SJCRH30 (cell line): ENCODE results near the gene ATP13A4. TPM values are rescaled to one million over a fixed set of nuclear protein-coding genes. Genes with fewer than 3 reads are reported as not detected.

Experiments used
- DNase-seq, 2 experiments: peaks; one replicate each; pipeline ENCODE4 v3.0.0-alpha.2; 2015 to 2020
- H3K27ac ChIP-seq: fragments of 250-450 bp; sonication (Bioruptor Pico); 2 replicates; pipeline ENCODE4 v1.5.1; 2020; ENCODE audit warnings: mild to moderate bottlenecking, moderate library complexity
- H3K27me3 ChIP-seq: fragments of 250-450 bp; sonication (Bioruptor Pico); 2 replicates; pipeline ENCODE4 v1.5.1; 2020; ENCODE audit warnings: mild to moderate bottlenecking, moderate library complexity
- H3K36me3 ChIP-seq: fragments of 250-450 bp; sonication (Bioruptor Pico); 2 replicates; pipeline ENCODE4 v1.5.1; 2020; ENCODE audit warnings: mild to moderate bottlenecking, moderate library complexity
- H3K4me1 ChIP-seq: fragments of 250-450 bp; sonication (Bioruptor Pico); 2 replicates; pipeline ENCODE4 v1.5.1; 2020; ENCODE audit warnings: mild to moderate bottlenecking, moderate library complexity
- H3K4me3 ChIP-seq: fragments of 250-450 bp; sonication (Bioruptor Pico); 2 replicates; pipeline ENCODE4 v1.5.1; 2020; ENCODE audit warnings: mild to moderate bottlenecking, moderate library complexity
- H3K9me3 ChIP-seq: fragments of 250-450 bp; sonication (Bioruptor Pico); replicated peaks from 2 replicates; pipeline ENCODE4 v1.5.1; 2020; ENCODE audit warnings: mild to moderate bottlenecking, moderate library complexity
- total RNA-seq: library from RNA; depleted of rRNA; stranded (reverse); fragments of >200 nt; shearing (Covaris generic); gene quantifications from 2 replicates; pipeline ENCODE4 v1.2.3, GENCODE V29; 2014

ATP13A4 gene
- total RNA-seq, 1 experiment from 2014 or later, result 0.49 TPM

DNA sequence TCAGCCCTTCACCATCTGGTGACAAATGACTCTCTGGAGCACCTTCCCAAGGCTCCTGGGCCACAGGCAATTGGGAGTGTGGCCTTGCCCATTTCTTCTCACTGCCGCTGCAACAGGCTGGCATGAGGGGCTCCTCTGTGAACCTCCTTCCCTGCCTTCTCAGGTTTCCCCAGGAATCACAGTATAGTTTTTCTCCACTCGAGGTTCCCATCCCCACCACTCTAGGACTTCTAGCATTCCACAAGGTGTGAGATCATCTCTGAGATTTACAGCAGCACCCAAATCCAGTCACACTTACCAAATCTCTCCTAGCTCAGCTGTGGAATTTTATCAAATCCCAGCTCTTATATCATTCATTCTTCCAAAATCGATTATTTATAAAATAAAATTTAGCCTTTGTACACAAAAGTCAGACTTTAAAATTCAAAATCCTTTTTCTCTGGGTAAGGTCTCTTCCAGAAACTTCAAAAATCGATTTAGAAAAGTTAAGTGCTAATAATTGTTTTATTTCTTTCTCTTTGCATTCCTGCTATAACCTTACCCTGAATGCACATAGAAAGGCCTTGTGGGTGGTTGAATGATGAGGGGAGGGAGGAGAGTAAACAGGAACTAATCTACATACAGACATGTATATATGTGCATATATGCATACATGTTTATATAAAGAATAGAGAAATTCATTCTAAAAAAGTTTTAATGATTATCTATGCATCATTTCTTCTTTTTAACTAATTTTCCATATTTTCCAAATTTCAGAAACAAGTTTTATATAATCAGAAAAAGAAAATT lies 18.9 kb upstream of the ATP13A4 start:
- H3K4me1 ChIP-seq, result peaks cover 5% of the 10 kb centered on the region; the same call in 1 of the 2 replicates

DNA sequence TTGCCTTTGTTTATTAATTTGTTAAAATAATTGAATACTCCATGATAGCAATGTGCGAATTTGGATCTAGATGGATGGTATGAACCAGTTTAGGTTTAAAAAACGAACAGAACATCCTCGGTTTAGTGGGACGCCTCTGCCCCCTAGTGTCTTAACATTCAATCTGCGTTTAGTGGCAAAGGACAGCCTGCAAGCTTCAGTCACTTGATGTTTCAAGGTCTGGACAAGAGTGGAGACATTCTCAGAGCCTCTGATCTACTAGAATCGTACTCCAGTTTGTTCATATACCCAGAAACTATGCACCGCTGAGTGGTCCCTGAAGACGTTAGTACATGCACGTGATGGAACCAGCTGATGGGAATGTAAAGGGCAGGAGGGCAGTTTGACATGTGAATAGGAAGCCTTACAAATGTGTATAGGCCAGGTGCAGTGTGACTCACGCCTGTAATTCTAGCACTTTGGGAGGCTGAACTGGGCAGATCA lies 17.8 kb upstream of the ATP13A4 start:
- peak; percentile 75 to 89 for DNase-seq
- no peak overlapping the region for H3K4me3 ChIP-seq

More for the DNA sequence above, 18.9 kb upstream of the ATP13A4 start:
- H3K36me3 ChIP-seq, result no peaks in the 10 kb centered on the region
- H3K4me3 ChIP-seq, result no peak overlapping the region
- H3K27ac ChIP-seq, result peak overlapping the region; percentile 26; the same call in 1 of the 2 replicates
- H3K9me3 ChIP-seq, result no peaks in the 10 kb centered on the region
- no peaks in the 10 kb centered on the region for H3K27me3 ChIP-seq
- DNase-seq, result peak; percentile 47 to 59

DNA sequence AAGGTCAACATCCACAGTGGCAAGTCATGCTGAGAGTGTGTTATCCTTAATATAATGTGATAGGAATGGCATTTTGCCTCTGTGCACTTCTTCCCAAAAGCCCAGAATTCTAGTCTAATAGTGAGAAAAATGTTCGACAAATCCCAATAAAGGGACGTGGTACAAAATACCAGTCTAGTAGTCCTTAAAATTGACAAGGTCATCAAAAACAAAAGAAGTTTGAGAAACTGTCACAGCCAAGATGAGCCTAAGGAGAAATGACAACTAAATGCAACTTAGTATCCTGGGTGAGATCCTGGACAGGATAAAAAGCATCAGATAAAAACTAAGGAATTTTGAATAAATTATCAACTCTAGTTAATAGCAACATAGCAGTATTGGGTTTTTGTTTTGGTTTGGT lies 14.4 kb upstream of the ATP13A4 start:
- H3K36me3 ChIP-seq, result no peaks in the 10 kb centered on the region
- DNase-seq, result no peak
- no peak overlapping the region for H3K4me3 ChIP-seq
- no peaks in the 10 kb centered on the region for H3K27me3 ChIP-seq
- H3K27ac ChIP-seq, result no peak overlapping the region
- H3K9me3 ChIP-seq, result no peaks in the 10 kb centered on the region
- peaks cover 5% of the 10 kb centered on the region; the same call in 1 of the 2 replicates for H3K4me1 ChIP-seq

More for the DNA sequence above, 17.8 kb upstream of the ATP13A4 start:
- Histone ChIP-seq H3K27me3 (no peaks in the 10 kb centered on the region), H3K36me3 (no peaks in the 10 kb centered on the region), H3K27ac (no peak overlapping the region), H3K4me1 (peaks cover 5% of the 10 kb centered on the region; the same call in 1 of the 2 replicates), H3K9me3 (no peaks in the 10 kb centered on the region)

DNA sequence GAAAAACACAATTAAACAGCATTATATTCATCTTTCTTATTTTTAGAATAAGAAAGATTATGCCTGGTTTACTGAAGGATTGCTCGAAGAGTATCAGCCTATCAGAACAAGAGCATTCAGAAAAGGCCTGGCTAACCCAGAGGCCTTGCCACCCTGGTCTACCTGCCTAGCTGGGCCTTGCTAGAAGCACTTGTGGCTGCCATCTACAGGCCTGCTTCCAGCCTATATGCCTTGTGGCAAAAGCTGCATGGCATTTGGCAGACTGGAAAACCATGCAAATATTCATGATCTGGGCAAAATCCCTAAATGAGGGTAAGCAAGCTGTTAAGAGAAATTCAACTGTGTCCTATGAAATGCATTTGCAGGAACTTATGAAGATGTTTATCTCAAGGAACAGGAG lies 9.3 kb upstream of the ATP13A4 start:
- no peaks in the 10 kb centered on the region for H3K27me3 ChIP-seq
- peaks cover 8% of the 10 kb centered on the region; the same call in 1 of the 2 replicates for H3K4me1 ChIP-seq
- no peaks in the 10 kb centered on the region for H3K9me3 ChIP-seq
- no peaks in the 10 kb centered on the region for H3K36me3 ChIP-seq
- H3K4me3 ChIP-seq, result no peak overlapping the region
- no peak overlapping the region for H3K27ac ChIP-seq
- no peak for DNase-seq

DNA sequence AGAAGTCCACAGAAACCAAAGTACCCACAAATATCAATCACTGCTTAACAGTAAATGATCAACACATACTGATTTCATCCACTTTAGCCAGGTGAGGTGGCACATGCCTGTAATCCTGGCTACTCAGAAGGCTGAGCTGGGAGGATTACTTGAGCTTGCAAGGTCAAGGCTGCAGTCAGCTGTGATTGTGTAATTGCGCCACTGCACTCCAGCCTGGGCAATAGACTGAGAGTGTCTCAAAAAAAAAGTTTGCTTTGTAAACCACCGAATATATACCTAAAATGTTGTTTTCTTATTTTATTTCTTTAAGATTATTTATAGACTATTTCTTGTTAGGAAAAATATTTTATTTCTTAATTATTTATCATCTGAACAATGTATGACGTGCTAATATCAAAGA lies 8.7 kb upstream of the ATP13A4 start:
- H3K4me1 ChIP-seq, result peaks cover 8% of the 10 kb centered on the region; the same call in 1 of the 2 replicates
- no peak for DNase-seq
- no peak overlapping the region for H3K4me3 ChIP-seq
- H3K36me3 ChIP-seq, result no peaks in the 10 kb centered on the region
- no peaks in the 10 kb centered on the region for H3K27me3 ChIP-seq
- H3K9me3 ChIP-seq, result no peaks in the 10 kb centered on the region
- H3K27ac ChIP-seq, result no peak overlapping the region

DNA sequence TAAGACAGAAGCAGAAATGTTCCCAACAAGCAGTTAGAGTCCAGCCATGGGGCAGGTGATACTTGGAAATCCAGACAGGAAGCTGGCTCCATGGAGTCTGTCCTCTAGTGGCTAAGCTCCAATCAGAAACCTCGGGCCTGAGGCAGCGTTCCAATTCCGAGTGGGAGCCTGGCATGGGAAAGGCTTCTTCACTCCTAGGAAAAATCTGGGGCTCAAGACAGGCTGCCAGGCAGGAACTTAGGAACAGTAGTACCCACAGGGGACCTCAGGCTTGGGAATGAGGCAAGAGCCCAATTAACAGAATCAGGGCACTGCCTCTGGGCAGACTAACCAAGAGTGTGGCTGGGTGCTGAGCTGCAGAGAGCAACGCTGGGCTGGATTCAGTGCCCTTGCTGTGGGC lies 6.2 kb upstream of the ATP13A4 start:
- H3K36me3 ChIP-seq, result no peaks in the 10 kb centered on the region
- H3K27ac ChIP-seq, result no peak overlapping the region
- peaks cover 14% of the 10 kb centered on the region; the same call in 1 of the 2 replicates for H3K4me1 ChIP-seq
- no peaks in the 10 kb centered on the region for H3K9me3 ChIP-seq
- no peak overlapping the region for H3K4me3 ChIP-seq
- H3K27me3 ChIP-seq, result no peaks in the 10 kb centered on the region
- DNase-seq, result peak in 1 of 2 experiments; percentile 27

DNA sequence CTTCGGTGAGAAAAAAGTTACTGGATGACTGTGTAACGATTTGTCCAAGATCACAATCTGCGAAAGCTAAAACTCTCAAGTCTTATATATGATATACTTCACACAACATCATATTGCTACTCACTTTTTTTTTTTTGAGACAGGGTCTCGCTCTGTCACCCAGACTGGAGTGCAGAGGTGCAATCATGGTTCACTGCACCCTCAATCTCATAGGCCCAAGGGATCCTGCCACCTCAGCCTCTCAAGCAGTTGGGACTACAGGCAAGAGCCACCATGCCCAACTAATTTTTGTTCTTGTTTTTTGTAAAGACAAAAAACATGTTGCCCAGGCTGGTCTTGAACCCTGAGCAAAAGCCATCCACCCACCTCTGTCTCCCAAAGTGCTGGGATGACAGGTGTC lies 5.4 kb upstream of the ATP13A4 start:
- peaks cover 14% of the 10 kb centered on the region; the same call in 1 of the 2 replicates for H3K4me1 ChIP-seq
- no peak for DNase-seq
- no peak overlapping the region for H3K27ac ChIP-seq
- H3K36me3 ChIP-seq, result no peaks in the 10 kb centered on the region
- no peaks in the 10 kb centered on the region for H3K9me3 ChIP-seq
- H3K4me3 ChIP-seq, result no peak overlapping the region
- H3K27me3 ChIP-seq, result no peaks in the 10 kb centered on the region

DNA sequence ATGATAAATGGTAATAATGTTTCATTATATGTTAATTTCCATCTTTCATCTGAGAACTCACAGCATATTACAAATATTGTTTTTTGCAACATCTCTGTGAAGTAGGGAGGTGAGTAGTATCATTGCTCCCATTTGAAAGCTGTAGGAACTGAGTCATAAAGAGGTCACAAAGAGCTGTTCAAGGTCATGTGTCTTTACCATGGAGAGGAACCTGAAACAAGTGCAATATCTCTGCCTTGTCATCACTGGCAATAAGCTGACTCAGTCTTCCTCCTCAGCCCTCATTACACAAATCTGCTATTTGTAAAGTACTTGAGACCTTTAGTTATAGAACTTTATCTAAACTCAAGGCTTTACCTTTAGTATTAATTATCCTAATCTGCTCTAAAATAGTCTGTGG lies 4.4 kb upstream of the ATP13A4 start:
- Histone ChIP-seq H3K27me3 (no peaks in the 10 kb centered on the region), H3K27ac (no peak overlapping the region), H3K4me1 (peaks cover 14% of the 10 kb centered on the region; the same call in 1 of the 2 replicates), H3K36me3 (no peaks in the 10 kb centered on the region), H3K9me3 (no peaks in the 10 kb centered on the region), H3K4me3 (no peak overlapping the region)
- DNase-seq, result no peak

DNA sequence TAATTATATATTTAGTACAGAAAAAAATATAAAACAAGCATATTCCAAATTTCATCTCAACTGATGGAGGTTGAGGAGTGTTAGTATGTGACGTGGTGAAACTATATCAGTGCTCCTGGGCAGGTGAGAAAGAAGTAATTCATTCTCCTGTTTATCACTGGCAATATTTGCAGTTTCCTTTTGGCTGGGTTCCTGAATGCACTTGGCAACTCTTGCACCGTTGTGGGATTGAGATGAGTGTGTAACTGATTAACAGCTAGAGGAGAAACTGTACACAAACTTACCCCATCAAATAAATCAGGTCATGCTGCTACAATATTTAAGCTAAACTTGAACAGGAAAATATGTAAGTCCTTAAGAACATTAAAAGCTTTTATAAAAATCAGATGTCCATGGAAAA lies 2.1 kb upstream of the ATP13A4 start:
- H3K9me3 ChIP-seq, result no peaks in the 10 kb centered on the region
- H3K27ac ChIP-seq, result no peak overlapping the region
- no peaks in the 10 kb centered on the region for H3K36me3 ChIP-seq
- no peak for DNase-seq
- no peaks in the 10 kb centered on the region for H3K27me3 ChIP-seq
- H3K4me1 ChIP-seq, result peaks cover 14% of the 10 kb centered on the region; the same call in 1 of the 2 replicates
- H3K4me3 ChIP-seq, result no peak overlapping the region

DNA sequence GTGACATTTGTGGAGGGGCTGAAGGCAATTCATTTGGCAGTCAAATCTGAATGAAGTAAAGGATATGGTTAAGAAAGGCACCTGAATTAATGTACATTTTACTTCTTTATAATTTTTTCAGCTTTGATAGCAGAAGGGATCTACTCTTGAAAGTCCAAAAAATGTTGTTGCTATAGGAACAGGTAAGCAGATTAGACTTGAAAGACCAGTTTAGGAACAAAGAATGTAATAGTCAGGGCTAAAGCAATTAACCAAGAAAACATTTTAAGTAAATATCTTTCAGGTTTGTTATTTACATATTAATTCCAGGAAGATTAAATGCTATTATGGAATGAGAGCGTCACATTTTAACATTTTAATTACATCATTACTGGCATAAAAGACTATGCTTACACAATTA lies 1.1 kb downstream of the ATP13A4 start:
- no peak overlapping the region for H3K27ac ChIP-seq
- H3K4me3 ChIP-seq, result no peak overlapping the region
- no peaks in the 10 kb centered on the region for H3K9me3 ChIP-seq
- no peaks in the 10 kb centered on the region for H3K36me3 ChIP-seq
- DNase-seq, result no peak
- peaks cover 6% of the 10 kb centered on the region; the same call in 1 of the 2 replicates for H3K4me1 ChIP-seq
- H3K27me3 ChIP-seq, result no peaks in the 10 kb centered on the region

DNA sequence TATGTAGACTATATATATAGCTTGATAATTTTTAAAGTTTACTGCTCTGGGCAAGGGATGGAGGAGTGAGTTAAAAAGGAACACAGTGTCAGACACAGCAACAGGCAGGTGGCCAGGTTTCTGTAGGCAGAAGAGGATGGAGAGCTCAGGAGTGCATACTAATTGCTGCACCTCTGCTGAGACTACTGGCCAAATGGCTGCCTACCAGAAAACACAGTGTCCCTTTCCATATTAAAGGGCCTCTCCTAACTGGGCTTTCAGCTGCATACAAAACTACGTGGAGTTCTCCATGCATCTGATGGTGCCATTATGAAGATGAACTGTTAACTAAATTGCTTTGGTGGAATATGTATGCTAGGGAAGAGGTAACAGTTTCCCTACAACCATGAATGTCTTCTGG lies 1.8 kb downstream of the ATP13A4 start:
- no peak overlapping the region for H3K4me3 ChIP-seq

DNA sequence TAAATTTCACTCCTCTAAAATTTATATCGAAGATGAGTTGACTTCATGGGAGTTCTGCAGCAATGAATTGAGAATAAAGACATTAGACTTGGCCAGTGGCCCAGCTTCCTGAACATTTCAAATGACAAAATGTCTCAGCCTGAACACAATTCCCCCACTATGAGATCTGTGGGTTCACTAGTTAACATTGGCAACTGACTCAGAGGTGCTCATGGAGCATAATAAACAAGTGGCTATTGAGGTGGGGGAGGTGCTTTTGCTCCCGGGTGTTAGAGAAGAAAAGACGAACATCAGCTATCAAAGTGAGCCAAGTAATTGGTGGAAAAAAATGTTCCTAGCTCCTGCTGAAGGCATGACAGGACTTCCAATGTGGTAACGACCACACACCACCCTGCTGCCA lies 6.3 kb downstream of the ATP13A4 start:
- DNase-seq, result no peak
- 0 out of 2 replicates have a peak, but pooled peaks cover 3% of the 10 kb centered on the region for H3K9me3 ChIP-seq
- no peaks in the 10 kb centered on the region for H3K36me3 ChIP-seq
- H3K27ac ChIP-seq, result no peak overlapping the region
- H3K4me3 ChIP-seq, result no peak overlapping the region
- H3K4me1 ChIP-seq, result no peaks in the 10 kb centered on the region
- no peaks in the 10 kb centered on the region for H3K27me3 ChIP-seq

More for the DNA sequence above, 1.8 kb downstream of the ATP13A4 start:
- no peaks in the 10 kb centered on the region for H3K36me3 ChIP-seq
- no peaks in the 10 kb centered on the region for H3K27me3 ChIP-seq
- no peak overlapping the region for H3K27ac ChIP-seq
- DNase-seq, result no peak
- H3K9me3 ChIP-seq, result no peaks in the 10 kb centered on the region
- peaks cover 6% of the 10 kb centered on the region; the same call in 1 of the 2 replicates for H3K4me1 ChIP-seq

DNA sequence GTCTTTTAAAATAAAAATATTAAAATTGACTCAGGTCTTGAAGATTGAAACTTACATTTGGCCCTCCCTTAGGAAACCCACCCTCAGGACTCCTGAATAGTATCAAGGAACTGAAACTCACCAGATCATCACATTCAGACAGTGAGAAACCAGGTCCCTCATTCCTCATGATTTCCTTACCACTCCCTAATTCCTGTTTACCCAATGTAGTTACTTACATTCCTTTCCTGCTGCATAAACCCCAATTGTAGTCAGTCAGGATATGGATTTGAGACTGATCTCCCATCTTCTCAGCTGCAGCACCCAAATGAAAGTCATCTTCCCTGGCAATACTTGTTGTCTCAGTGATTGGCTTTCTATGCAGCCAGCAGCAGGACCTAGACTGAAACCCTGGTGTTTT lies 8.6 kb downstream of the ATP13A4 start:
- DNase-seq, result no peak
- Histone ChIP-seq H3K4me3 (no peak overlapping the region), H3K27me3 (no peaks in the 10 kb centered on the region), H3K27ac (no peak overlapping the region), H3K36me3 (no peaks in the 10 kb centered on the region), H3K4me1 (no peaks in the 10 kb centered on the region), H3K9me3 (0 out of 2 replicates have a peak, but pooled peaks cover 3% of the 10 kb centered on the region)

DNA sequence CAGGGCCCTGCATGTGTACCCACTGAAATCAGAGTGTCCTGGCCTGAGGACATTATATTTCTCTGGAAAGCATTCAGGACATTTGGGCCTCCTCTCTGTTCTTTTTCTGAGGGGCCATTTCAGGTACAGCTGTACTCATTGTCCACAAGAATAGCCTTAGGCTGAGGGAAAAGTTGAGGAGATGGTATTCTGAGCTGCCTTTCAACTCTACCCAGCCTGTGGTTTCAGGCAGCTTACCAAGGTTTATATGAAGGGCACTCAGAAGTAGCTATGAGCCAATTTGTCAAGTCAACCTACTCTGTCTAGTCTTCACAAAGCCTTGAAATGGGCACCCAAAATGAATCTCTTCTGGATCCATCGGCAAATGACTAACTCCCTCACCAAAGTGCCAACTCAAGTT lies 9.4 kb downstream of the ATP13A4 start:
- Histone ChIP-seq H3K27ac (no peak overlapping the region), H3K36me3 (no peaks in the 10 kb centered on the region), H3K9me3 (0 out of 2 replicates have a peak, but pooled peaks cover 3% of the 10 kb centered on the region), H3K4me3 (no peak overlapping the region), H3K4me1 (no peaks in the 10 kb centered on the region), H3K27me3 (no peaks in the 10 kb centered on the region)
- DNase-seq, result no peak

DNA sequence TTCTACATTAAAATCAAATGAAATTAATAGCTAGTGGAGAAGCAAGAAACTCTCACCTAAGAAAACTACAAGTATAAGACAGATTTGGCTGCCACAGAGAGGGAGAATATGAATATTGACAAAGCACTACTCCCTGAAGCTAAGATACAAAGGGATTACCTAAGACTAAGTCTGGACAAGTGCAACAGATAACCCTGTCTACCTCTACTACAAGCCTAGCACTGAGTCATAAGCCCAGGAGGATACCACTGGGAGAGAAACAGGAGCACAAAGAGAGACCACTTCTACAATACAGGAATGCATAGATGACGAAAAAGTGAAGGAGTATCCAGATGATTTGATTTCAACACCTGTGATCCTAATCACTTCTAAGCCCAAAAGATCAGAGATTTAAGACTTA lies 10.4 kb downstream of the ATP13A4 start:
- Histone ChIP-seq H3K27me3 (no peaks in the 10 kb centered on the region), H3K36me3 (no peaks in the 10 kb centered on the region), H3K27ac (no peak overlapping the region), H3K4me1 (no peaks in the 10 kb centered on the region), H3K4me3 (no peak overlapping the region), H3K9me3 (0 out of 2 replicates have a peak, but pooled peaks cover 3% of the 10 kb centered on the region)
- no peak for DNase-seq
